SH-SY5Y (cell line): ENCODE measurements around the gene SH2D5.

Source experiments
- GATA2 ChIP-seq: IDR thresholded peaks from 2 replicates; pipeline ENCODE4 v1.6.1; 2011; ENCODE audit warnings: mild to moderate bottlenecking, low read depth, low read length
- GATA3 ChIP-seq: IDR thresholded peaks from 2 replicates; pipeline ENCODE4 v1.6.1; 2011; ENCODE audit warnings: low read depth, mild to moderate bottlenecking, low read length, moderate library complexity

DNA sequence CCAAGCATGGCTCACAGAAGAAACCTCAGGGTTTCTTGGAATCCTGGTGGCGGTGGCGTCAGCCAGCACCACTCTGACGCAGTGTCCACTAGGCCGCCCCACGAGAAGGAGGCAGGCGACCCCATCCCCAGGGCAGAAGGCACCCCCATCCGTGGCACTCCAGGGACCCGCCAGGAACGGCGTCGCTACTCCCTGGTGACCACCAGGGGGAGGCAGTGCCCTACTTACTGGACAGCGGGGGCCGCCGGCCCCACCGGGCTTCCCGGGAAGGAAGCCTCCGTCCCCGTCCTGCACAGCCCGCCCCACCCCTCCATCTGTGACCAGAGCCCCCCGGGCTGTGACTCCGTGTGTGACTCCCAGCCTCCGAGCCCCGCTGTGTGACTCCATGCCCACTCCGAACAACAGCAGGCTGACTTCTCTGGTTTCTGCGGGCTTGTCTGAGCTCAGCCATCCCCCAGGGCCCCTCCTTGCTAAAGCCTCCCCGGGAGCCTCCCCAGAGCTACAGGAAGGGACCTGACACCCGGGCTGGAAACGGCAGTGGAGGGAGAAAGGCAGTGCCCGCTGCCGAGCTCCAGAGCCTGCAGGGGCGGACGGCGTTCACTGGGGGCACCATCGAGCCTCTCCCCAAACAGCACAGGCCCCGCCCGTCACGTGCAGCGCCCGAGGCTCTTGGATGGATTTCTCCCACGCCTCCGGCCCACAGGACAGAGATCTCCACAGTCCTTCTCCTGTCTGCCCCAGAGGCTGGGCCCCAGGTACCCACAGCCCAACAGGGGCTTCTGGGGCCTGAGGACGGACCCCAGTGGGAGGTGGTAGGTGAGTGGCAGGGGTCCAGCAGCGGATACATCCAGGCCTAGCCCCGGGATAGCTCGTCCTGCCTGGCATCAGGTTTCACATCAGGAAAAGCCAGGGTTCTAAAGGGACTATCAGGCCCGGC is 35.8 kb downstream of the SH2D5 start:
- TF ChIP-seq GATA2 (no peak), GATA3 (no peak)
